Activated T-cell treated with anti-CD3 and anti-CD28 coated beads, Interleukin-2, amount 50 U/mL, for 24 hours (primary cell): ENCODE results near the gene PHF12.
A peak's percentile ranks its signal among the peaks of the same experiment; 100 is the strongest.

Source experiments
- DNase-seq: peaks from one replicate; pipeline ENCODE4 v3.0.0-alpha.2; 2020
- H3K27ac Mint-ChIP-seq: 2 replicates; pipeline ENCODE4 v1.8.0; 2020; ENCODE audit warnings: mild to moderate bottlenecking, mixed read lengths
- H3K27me3 Mint-ChIP-seq: 2 replicates; pipeline ENCODE4 v1.8.0; 2020; ENCODE audit warnings: mixed read lengths
- H3K36me3 Mint-ChIP-seq: 2 replicates; pipeline ENCODE4 v1.8.0; 2020; ENCODE audit warnings: low read depth, mixed read lengths
- H3K4me1 Mint-ChIP-seq: 2 replicates; pipeline ENCODE4 v1.8.0; 2020; ENCODE audit warnings: low read depth, mixed read lengths
- H3K4me3 Mint-ChIP-seq: 2 replicates; pipeline ENCODE4 v1.8.0; 2020; ENCODE audit warnings: mild to moderate bottlenecking, moderate library complexity, mixed read lengths
- H3K9me3 Mint-ChIP-seq: 2 replicates; pipeline ENCODE4 v1.8.0; 2020; ENCODE audit warnings: mixed read lengths

The PHF12 gene

DNA sequence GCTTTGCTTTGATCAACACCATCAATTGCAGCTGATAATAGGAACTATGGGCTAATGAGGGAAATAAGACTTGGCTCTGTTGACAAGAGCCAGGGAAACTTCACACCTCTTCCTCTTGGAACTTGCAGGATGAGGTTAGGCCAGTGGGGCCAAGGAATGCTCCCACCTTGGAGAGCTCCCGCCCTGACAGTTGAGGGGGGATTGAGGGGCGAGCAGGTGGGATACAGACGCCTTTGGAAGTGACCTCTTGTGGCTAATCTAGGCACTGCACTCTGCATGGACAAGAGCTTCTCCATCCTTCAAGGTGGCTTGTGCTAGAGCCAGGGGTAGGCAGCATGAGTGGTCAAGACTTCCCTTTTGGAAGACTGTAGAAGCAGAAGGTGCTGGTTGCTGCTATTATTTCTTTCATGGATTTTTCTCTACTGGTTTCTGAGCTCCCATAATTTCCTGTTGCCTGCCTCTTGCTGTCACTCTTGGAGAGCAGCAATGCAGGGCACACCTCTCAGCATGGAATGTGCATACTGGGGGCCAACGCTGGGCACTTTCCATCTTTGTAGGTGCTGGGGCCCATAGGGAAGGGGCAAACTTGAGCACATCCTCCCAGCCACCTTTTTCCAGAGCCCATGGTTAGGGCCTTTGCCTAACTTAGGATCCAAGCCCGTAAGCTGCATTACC is 2.3 kb upstream of the PHF12 start:
- peak; percentile 59 for DNase-seq
- no peaks in the 10 kb centered on the region for H3K9me3 Mint-ChIP-seq
- H3K4me1 Mint-ChIP-seq = peaks cover 2% of the 10 kb centered on the region
- no peak overlapping the region for H3K27ac Mint-ChIP-seq
- no peak overlapping the region for H3K4me3 Mint-ChIP-seq
- no peaks in the 10 kb centered on the region for H3K27me3 Mint-ChIP-seq
- H3K36me3 Mint-ChIP-seq = peaks cover 18% of the 10 kb centered on the region

DNA sequence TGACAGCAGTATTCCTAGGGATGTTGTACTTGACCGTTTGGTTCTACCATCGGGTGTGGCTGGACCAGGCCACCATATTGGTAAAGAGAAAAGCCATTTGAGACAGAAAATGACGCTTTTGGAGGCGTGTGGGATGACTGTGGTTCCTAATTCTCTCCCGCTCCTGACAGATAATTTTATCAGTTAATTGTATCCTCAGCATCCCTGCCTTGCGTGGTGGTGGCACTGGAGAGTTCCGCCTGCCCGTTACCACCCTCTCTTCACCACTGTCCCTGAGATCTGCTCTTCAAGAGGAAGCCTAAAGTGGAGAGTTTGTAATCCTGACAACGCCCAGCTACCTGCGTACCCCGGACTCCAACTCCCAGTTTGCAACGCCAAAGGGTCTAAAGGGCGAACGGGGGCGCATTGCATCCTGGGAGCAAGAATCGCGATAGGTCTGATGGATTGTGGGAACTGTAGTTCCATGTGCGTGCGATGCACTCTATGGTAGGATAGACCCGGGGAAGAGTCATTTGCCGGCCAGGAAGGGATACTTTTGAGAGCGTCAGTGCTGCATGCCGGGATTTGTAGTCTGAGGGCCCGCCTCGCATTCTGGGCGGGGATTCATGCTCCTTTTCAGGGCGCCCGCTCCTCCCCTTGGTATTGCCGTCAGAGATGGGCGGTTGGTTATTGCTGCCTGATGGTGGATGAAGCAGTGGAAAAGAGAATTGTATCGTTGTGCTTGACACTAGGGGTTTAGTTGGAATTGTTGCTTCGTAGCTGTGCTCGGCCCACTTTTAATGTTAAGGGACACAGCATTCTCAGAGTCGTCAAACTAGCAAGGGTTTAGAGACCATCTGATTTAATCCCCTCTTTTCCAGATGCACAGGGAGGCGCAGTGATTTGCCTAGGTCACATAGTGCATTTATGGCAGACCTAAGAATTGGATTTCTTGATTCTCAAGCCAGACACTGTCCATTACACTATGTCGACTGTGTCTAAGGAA is 965 bp upstream of the PHF12 start:
- peak; percentile 90 for DNase-seq
- Mint-ChIP-seq H3K27ac (no peak overlapping the region), H3K27me3 (no peaks in the 10 kb centered on the region), H3K4me3 (no peak overlapping the region), H3K36me3 (peaks cover 30% of the 10 kb centered on the region), H3K9me3 (no peaks in the 10 kb centered on the region), H3K4me1 (peaks cover 15% of the 10 kb centered on the region)

DNA sequence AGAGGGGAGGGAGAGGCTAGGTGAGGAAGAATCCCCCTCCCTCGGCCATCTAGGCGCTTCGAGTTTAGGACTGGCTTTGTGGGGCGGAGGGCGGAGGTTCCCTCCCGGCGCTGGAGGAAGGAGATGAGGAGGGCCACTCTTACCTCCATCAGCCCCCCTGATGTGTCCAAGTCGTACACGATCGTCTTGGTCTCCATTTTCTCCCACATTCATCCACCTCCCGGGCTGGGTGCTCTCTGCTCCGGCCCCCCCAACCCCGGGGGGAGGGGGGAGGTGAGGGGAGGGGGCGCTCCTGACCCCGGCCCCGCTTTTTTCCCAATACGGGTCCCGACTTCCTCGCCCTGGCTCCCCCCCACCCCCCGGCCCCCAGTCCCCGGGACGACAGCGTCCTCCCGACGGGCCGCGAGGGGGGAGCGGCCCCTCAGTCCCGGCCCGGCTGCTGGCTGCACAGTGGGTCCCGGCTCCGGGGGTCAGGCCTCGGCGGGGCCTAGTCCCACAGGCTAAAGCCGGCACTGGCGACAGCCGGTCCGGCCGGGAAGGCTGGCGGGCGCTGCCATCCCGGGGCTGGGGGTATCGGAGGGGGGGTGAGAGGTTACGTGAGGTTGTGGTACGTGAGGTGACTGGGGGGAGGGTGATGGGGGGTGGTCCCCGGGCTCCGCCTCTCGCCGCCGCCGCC is 428 bp downstream of the PHF12 start:
- H3K27ac Mint-ChIP-seq = peak overlapping the region; percentile 96
- peaks cover 29% of the 10 kb centered on the region for H3K4me1 Mint-ChIP-seq
- H3K9me3 Mint-ChIP-seq = no peaks in the 10 kb centered on the region
- peaks cover 43% of the 10 kb centered on the region for H3K36me3 Mint-ChIP-seq
- no peak overlapping the region for H3K4me3 Mint-ChIP-seq
- no peaks in the 10 kb centered on the region for H3K27me3 Mint-ChIP-seq
- DNase-seq = no peak

DNA sequence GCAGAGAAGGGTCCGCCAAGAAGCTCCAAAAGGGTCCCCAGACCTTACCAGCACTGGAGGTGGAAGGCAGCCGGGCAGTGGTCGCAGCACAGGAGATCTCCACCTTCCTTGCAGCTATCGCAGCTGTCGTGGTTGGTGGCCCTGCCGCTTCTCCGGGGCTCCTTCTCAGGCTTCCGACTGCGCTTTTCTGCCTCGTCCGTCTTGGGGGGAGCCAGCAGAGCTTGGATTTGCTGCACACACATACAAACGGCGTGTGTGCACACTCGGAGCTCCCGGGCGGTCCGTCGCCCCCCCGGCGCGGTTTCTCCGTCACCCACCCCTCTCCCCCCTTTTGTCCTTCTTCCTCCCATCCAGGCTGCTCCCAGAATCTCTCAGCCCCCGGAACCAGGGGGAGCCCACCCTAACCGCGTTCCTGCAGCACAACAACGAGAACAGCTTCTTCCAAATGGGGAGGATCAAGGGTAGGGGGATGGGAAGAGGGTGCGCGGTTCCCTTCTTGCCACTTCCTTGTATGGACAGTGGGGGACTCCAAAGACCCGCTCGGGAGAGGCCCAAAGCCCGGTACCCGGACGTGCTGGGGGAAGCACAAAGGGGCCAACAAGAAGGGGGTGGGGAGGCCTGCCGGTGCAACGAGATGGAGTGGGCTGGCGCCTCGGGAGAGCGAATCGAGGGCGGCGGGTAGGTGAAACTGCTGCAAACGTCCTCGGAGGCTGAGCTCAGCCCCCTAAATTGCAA is 1.1 kb downstream of the PHF12 start:
- no peak overlapping the region for H3K4me3 Mint-ChIP-seq
- H3K36me3 Mint-ChIP-seq = peaks cover 50% of the 10 kb centered on the region
- H3K9me3 Mint-ChIP-seq = no peaks in the 10 kb centered on the region
- H3K4me1 Mint-ChIP-seq = peaks cover 36% of the 10 kb centered on the region
- peak overlapping the region; percentile 96 for H3K27ac Mint-ChIP-seq
- no peaks in the 10 kb centered on the region for H3K27me3 Mint-ChIP-seq
- peak; percentile 72 for DNase-seq

DNA sequence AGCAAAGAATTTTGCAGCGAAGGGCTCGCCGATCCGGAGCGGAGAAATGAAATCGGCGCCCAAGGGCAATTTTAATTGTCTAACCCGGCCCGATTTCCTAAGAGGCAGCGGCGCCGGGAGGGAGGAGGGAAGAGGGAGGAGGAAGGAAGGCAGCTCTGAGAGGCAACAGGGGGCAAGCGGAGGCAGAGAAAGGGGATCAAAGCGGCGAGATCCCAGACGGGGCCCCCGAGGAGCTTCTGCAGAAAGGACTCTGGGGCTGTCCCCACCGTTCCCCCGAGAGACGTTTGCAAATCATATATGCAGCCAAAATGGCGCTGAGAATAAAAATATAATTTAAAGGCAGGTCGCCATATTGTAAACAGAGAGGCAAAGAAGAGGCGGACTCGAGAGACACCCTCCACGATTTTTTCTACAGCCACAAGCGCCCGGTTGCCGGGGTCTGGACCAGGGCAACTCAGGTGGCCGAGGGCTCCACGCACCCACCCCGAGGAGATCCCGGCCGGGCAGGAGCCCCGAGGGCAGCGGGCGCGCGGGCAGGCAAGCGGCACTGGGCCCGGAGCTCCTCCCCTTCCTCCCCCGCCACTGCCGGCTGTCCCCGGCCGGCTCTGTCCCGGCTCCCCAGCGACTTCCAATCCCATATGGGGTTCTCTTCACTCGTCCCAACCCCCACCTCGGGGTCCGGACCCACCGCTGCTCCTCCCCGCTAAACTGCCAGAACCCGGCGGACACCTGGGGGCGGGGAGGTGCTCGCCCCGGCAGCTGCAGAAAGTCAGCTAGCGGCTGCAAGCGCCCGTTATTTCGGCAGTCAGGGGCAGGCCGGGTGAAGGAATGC is 1.9 kb downstream of the PHF12 start:
- Mint-ChIP-seq H3K4me3 (no peak overlapping the region), H3K36me3 (peaks cover 57% of the 10 kb centered on the region), H3K9me3 (no peaks in the 10 kb centered on the region), H3K4me1 (peaks cover 43% of the 10 kb centered on the region), H3K27ac (peak overlapping the region; percentile 96), H3K27me3 (no peaks in the 10 kb centered on the region)
- peak; percentile 82 for DNase-seq

DNA sequence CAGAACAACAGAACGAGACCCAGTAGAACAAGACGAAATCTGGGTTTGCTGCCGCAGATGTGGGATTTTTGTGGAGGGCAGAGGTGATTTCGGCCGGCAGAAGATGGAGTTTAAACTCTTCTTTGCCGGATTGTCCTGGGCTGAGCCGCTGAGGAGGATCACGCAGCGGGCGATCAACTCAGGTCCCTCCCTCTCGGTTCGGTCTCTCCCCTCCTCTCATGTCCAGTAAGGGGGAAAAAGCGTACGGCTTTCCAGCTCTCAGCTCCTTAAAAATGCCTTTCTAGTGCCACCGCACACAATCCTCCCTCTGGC is 2.5 kb downstream of the PHF12 start:
- Mint-ChIP-seq H3K4me1 (peaks cover 48% of the 10 kb centered on the region), H3K36me3 (peaks cover 62% of the 10 kb centered on the region), H3K9me3 (no peaks in the 10 kb centered on the region), H3K4me3 (no peak overlapping the region), H3K27me3 (no peaks in the 10 kb centered on the region), H3K27ac (peak overlapping the region; percentile 96)
- DNase-seq = no peak

GRCh38 chr17:28948342-28948741 is 3.0 kb downstream of the PHF12 start:
- Mint-ChIP-seq H3K27me3 (no peaks in the 10 kb centered on the region), H3K4me3 (no peak overlapping the region), H3K9me3 (no peaks in the 10 kb centered on the region), H3K4me1 (peaks cover 53% of the 10 kb centered on the region), H3K36me3 (peaks cover 67% of the 10 kb centered on the region), H3K27ac (peak overlapping the region; percentile 96)
- no peak for DNase-seq

GRCh38 chr17:28947639-28948038 is 3.7 kb downstream of the PHF12 start:
- peaks cover 73% of the 10 kb centered on the region for H3K36me3 Mint-ChIP-seq
- H3K4me3 Mint-ChIP-seq = no peak overlapping the region

DNA sequence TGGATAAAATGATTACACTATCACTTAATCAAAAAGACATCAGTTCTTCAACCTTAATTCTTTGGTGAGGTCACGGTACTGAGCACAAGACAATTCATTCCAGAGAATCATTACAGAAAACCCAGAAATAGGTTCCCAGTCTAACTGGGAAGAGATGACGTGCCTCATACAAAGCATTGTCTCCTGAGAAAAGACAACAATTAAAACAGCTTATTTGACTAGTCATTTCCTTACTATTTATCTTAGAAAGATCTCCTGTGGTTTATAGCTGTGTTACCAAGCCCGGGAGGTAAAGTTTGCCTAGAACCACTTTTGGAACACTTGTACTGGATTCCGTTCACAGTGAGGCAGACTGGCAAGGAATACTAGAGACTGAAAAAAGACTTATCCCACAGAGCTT is 5.1 kb downstream of the PHF12 start:
- H3K27me3 Mint-ChIP-seq = no peaks in the 10 kb centered on the region
- peaks cover 83% of the 10 kb centered on the region for H3K36me3 Mint-ChIP-seq
- no peak for DNase-seq
- no peaks in the 10 kb centered on the region for H3K9me3 Mint-ChIP-seq
- peak overlapping the region; percentile 96 for H3K27ac Mint-ChIP-seq
- H3K4me1 Mint-ChIP-seq = peaks cover 69% of the 10 kb centered on the region
- H3K4me3 Mint-ChIP-seq = peak overlapping the region; percentile 48

More at GRCh38 chr17:28947639-28948038, 3.7 kb downstream of the PHF12 start:
- peak overlapping the region; percentile 96 for H3K27ac Mint-ChIP-seq
- no peaks in the 10 kb centered on the region for H3K27me3 Mint-ChIP-seq
- peaks cover 59% of the 10 kb centered on the region for H3K4me1 Mint-ChIP-seq
- DNase-seq = no peak
- H3K9me3 Mint-ChIP-seq = no peaks in the 10 kb centered on the region

DNA sequence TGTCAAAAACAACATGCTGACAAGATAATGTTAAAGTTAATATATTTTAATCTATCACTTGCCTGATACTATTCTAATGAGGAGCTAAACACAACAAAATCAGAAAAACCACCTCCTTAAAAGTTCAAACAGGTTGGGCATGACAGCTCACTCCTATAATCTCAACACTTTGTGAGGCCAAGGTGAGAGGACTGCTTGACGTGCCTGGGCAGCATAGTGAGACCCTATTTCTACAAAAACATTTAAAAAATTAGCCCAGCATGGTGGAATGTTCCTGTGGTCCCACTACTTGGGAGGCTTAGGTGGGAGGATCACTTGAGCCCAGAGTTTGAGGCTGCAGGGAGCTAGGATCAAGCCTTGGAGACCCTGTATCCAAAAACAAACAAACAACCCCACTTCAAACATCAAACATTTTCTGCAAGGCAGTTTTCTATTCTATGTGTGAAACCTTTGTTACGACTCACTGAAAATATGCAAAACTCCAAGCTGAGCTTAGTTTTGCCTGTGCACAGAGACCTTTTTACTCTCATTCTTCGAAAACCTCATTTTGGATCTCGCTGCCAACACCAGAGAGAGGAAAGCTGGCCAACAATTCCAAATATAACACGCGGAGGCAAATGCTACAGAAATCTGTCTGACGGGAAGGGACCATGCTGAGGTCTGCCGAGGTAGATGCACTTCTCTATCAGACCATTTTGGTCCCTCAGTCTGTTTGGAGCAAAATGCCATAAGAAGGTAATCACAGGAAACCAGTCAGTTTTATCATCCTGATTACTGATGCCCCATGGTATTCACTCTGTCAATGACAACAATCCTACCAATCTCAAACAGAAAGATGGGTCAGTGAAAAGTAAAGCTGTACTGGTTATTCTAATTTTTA is 6.2 kb downstream of the PHF12 start:
- Mint-ChIP-seq H3K36me3 (peaks cover 89% of the 10 kb centered on the region), H3K9me3 (no peaks in the 10 kb centered on the region), H3K4me3 (peak overlapping the region; percentile 48), H3K4me1 (peaks cover 80% of the 10 kb centered on the region), H3K27ac (peak overlapping the region; percentile 96), H3K27me3 (no peaks in the 10 kb centered on the region)
- no peak for DNase-seq

GRCh38 chr17:28944343-28944742 is 7.0 kb downstream of the PHF12 start:
- no peak for DNase-seq
- Mint-ChIP-seq H3K27ac (peak overlapping the region; percentile 5), H3K36me3 (peaks cover 92% of the 10 kb centered on the region), H3K27me3 (no peaks in the 10 kb centered on the region), H3K4me1 (peaks cover 88% of the 10 kb centered on the region), H3K9me3 (no peaks in the 10 kb centered on the region), H3K4me3 (no peak overlapping the region)

- peaks cover 89% of the 10 kb centered on the region for H3K36me3 Mint-ChIP-seq
- no peak overlapping the region for H3K27ac Mint-ChIP-seq
- H3K27me3 Mint-ChIP-seq = no peaks in the 10 kb centered on the region
- H3K9me3 Mint-ChIP-seq = no peaks in the 10 kb centered on the region
- no peak for DNase-seq
- H3K4me3 Mint-ChIP-seq = no peak overlapping the region
- peaks cover 93% of the 10 kb centered on the region for H3K4me1 Mint-ChIP-seq
Observed at GRCh38 chr17:28942925-28943324, 8.4 kb downstream of the PHF12 start.

GRCh38 chr17:28941251-28941650 is 10.1 kb downstream of the PHF12 start:
- H3K36me3 Mint-ChIP-seq = peaks cover 88% of the 10 kb centered on the region
- peak overlapping the region; percentile 59 for H3K27ac Mint-ChIP-seq
- DNase-seq = no peak
- H3K27me3 Mint-ChIP-seq = no peaks in the 10 kb centered on the region
- H3K4me1 Mint-ChIP-seq = peaks cover 92% of the 10 kb centered on the region
- no peaks in the 10 kb centered on the region for H3K9me3 Mint-ChIP-seq
- no peak overlapping the region for H3K4me3 Mint-ChIP-seq
